OCI-LY7 (cell line): ENCODE measurements around the gene PCSK9. TPM values are rescaled to one million over a fixed set of nuclear protein-coding genes. Genes with fewer than 3 reads are reported as not detected.

Experiments
- BruUV-seq: library from RNA; stranded (reverse); fragments of 400-500 nt; replicated peaks from 2 replicates; lab custom pipeline; 2021; lab: Mats Ljungman, UMichigan
- CTCF ChIA-PET: fragments of 300-600 bp; sonication (Branson Sonifier 250); formaldehyde crosslinking; loops from one replicate; lab custom pipeline; 2022; ENCODE audit warnings: antibody characterized with exemption; ENCODE audit not compliant: unreplicated experiment; lab: Charles Lee
- POLR2A ChIA-PET: fragments of 300-600 bp; sonication (Branson Sonifier 250); formaldehyde crosslinking; loops from one replicate; lab custom pipeline; 2022; ENCODE audit warnings: antibody characterized with exemption; lab: Charles Lee
- DNase-seq: peaks from one replicate; pipeline ENCODE4 v3.0.0-alpha.2; 2015; ENCODE audit warnings: low spot score
- H2AFZ ChIP-seq: fragments of 200-600 bp; sonication (generic), shearing (Covaris generic); 2 replicates; pipeline ENCODE4 v1.6.1; 2014; ENCODE audit warnings: mild to moderate bottlenecking, antibody characterized with exemption, low read length, moderate library complexity
- H3K27ac ChIP-seq: fragments of 200-600 bp; sonication (generic); 2 replicates; pipeline ENCODE4 v1.5.1; 2014; ENCODE audit warnings: mixed run types, low read depth, mild to moderate bottlenecking, moderate library complexity, low read length, inconsistent platforms; ENCODE audit not compliant: poor library complexity, severe bottlenecking
- H3K36me3 ChIP-seq: fragments of 200-600 bp; sonication (generic); 2 replicates; pipeline ENCODE4 v1.6.1; 2014; ENCODE audit warnings: mild to moderate bottlenecking, antibody characterized with exemption, low read length, moderate library complexity, mixed read lengths; ENCODE audit not compliant: insufficient read depth
- H3K4me1 ChIP-seq: fragments of 200-600 bp; sonication (generic); 2 replicates; pipeline ENCODE4 v1.5.1; 2014; ENCODE audit warnings: mild to moderate bottlenecking, low read length; ENCODE audit not compliant: insufficient read depth, poor library complexity, severe bottlenecking
- H3K4me2 ChIP-seq: fragments of 200-600 bp; sonication (generic); 2 replicates; pipeline ENCODE4 v1.6.1; 2014; ENCODE audit warnings: mild to moderate bottlenecking, low read length
- H3K4me3 ChIP-seq: fragments of 200-600 bp; sonication (generic); 2 replicates; pipeline ENCODE4 v1.5.1; 2014; ENCODE audit warnings: mild to moderate bottlenecking, low read depth, low read length; ENCODE audit not compliant: poor library complexity, severe bottlenecking
- H3K79me2 ChIP-seq: fragments of 200-600 bp; sonication (generic); 2 replicates; pipeline ENCODE4 v1.6.1; 2016; ENCODE audit warnings: low read depth, mild to moderate bottlenecking, low read length, moderate library complexity, mixed read lengths; ENCODE audit not compliant: insufficient read depth
- H3K9me2 ChIP-seq: fragments of 200-600 bp; sonication (generic); 2 replicates; pipeline ENCODE4 v1.6.1; 2016; ENCODE audit warnings: mild to moderate bottlenecking, low read length, mixed read lengths; ENCODE audit not compliant: insufficient read depth
- H3K9me3 ChIP-seq: fragments of 200-600 bp; sonication (generic); 2 replicates; pipeline ENCODE4 v1.6.1; 2014; ENCODE audit warnings: mild to moderate bottlenecking, mixed run types, low read length, mixed read lengths
- H4K20me1 ChIP-seq: fragments of 200-600 bp; sonication (generic); 2 replicates; pipeline ENCODE4 v1.6.1; 2014; ENCODE audit warnings: mild to moderate bottlenecking, antibody characterized with exemption, low read length, moderate library complexity, mixed read lengths; ENCODE audit not compliant: insufficient read depth
- CTCF ChIP-seq: fragments of 200-600 bp; sonication (generic); conservative IDR thresholded peaks from 2 replicates; pipeline ENCODE4 v1.5.1; 2014; ENCODE audit warnings: mild to moderate bottlenecking, antibody characterized with exemption, low read length, moderate library complexity, mixed read lengths
- EZH2phosphoT487 ChIP-seq: fragments of 200-600 bp; sonication (generic); IDR thresholded peaks from 2 replicates; pipeline ENCODE4 v1.6.1; 2018; ENCODE audit warnings: low read depth, borderline replicate concordance, mild to moderate bottlenecking, mixed run types, antibody characterized with exemption, low read length, moderate library complexity, mixed read lengths
- intact Hi-C: fragments of 100-400 bp; cut with micrococcal nuclease; formaldehyde crosslinking; loops from one replicate; pipeline ENCODE4 v1.10.0; 2022; ENCODE audit not compliant: unreplicated experiment
- total RNA-seq, 2 experiments: library from RNA; depleted of rRNA in 1 of 2; stranded (reverse); fragments of >200 nt in 1 of 2; shearing (Covaris generic) in 1 of 2; gene quantifications; 2 replicates each; pipeline ENCODE4 v1.2.3, GENCODE V29; 2014 to 2022

Gene PCSK9
- total RNA-seq, 2 experiments from 2014 or later, result not detected

DNA sequence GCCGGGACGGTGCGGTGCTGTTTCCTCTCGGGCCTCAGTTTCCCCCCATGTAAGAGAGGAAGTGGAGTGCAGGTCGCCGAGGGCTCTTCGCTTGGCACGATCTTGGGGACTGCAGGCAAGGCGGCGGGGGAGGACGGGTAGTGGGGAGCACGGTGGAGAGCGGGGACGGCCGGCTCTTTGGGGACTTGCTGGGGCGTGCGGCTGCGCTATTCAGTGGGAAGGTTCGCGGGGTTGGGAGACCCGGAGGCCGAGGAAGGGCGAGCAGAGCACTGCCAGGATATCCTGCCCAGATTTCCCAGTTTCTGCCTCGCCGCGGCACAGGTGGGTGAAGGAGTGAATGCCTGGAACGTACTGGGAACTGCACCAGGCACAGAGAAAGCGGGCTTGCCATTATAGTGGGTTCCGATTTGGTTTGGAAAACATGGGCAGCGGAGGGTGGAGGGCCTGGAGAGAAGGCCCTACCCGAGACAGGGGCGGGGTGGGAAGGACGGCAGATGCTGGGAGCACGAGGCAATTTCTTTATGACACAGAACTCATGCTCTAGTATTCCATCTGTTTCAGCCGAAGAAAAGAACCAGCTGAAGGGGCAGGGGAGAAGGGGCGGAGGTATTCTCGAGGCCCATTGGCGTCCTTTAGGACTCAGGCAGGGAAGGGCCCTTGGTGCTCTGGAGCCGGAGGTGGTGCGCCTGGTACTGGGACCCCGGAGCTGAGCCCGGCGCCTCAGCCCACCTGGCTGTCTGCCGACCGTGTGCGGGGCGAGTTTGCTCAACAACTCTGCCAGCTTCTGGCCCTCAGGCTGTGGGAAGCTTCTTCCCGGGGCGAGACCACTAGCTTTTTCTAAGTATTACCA, 960 bp downstream of the PCSK9 start:
- H3K4me3 ChIP-seq, result no peak overlapping the region
- H3K4me1 ChIP-seq, result no peaks in the 10 kb centered on the region
- H3K79me2 ChIP-seq, result no peaks in the 10 kb centered on the region
- H3K9me2 ChIP-seq, result no peaks in the 10 kb centered on the region
- no peak overlapping the region for H3K27ac ChIP-seq
- no peak for DNase-seq
- BruUV-seq, result no TSS peak
- no peaks in the 10 kb centered on the region for H4K20me1 ChIP-seq
- H3K9me3 ChIP-seq, result no peaks in the 10 kb centered on the region
- CTCF ChIA-PET, result no interaction called here
- POLR2A ChIA-PET, result no interaction called here
- no peak overlapping the region for H2AFZ ChIP-seq
- no peak for TF ChIP-seq CTCF
- TF ChIP-seq EZH2phosphoT487, result no peak
- no peak overlapping the region for H3K4me2 ChIP-seq
- intact Hi-C loops, result no loop called here
- H3K36me3 ChIP-seq, result no peaks in the 10 kb centered on the region

DNA sequence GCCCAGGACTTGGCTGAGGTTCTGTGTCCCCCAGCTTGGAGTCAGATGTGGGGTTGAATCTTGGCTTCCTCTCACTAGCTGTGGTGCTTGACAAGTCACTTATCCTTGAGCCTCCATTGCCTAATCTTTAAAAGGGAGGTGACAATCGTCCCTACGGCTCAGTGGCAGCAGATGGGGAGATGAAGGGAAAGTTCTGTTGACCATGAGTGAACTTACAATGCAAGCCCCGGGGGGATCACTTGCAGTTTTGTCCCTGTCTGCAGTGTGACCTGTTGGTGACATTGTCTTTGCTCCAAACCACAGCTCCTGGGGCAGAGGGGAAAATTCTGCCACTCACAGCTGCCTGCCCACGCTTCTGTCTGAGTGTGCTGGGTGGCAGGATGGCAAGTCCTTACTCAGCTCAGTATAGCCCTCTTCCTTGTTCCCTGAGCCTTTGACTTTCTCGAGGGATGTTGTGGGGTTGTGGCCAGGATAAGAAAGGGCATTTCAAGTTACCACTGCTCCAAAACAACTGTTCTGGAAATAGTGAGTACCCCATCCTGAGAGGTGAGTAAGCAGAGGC, 1.7 kb downstream of the PCSK9 start:
- Histone ChIP-seq H3K9me2 (no peaks in the 10 kb centered on the region), H3K36me3 (no peaks in the 10 kb centered on the region), H4K20me1 (no peaks in the 10 kb centered on the region), H3K79me2 (no peaks in the 10 kb centered on the region), H2AFZ (no peak overlapping the region), H3K4me2 (no peak overlapping the region), H3K9me3 (no peaks in the 10 kb centered on the region), H3K27ac (no peak overlapping the region), H3K4me1 (no peaks in the 10 kb centered on the region), H3K4me3 (no peak overlapping the region)
- BruUV-seq, result no TSS peak
- DNase-seq, result no peak
- POLR2A ChIA-PET, result no interaction called here
- CTCF ChIA-PET, result no interaction called here
- no peak for TF ChIP-seq CTCF
- no peak for TF ChIP-seq EZH2phosphoT487
- intact Hi-C loops, result no loop called here

DNA sequence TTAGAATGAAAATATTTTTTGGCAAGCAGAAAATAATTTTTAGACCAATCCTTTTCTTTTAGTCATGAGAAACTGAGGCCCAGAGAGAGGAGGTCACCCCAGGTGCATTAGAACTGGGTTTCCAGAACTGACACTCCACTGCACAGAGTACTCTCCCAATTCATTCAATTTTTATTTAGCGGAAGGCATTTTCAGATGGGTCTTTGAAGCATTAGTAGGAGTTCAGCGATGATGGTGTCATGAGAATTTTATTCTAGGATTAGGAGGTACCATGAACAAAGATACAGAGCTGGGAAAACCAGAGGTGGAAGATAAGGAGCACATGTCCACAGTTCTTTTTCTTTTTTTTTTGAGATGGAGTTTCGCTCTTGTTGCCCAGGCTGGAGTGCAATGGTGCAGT, 2.3 kb downstream of the PCSK9 start:
- Histone ChIP-seq H3K79me2 (no peaks in the 10 kb centered on the region), H3K27ac (no peak overlapping the region), H3K4me2 (no peak overlapping the region), H2AFZ (no peak overlapping the region), H3K4me3 (no peak overlapping the region), H3K9me2 (no peaks in the 10 kb centered on the region), H3K36me3 (no peaks in the 10 kb centered on the region), H4K20me1 (no peaks in the 10 kb centered on the region), H3K4me1 (no peaks in the 10 kb centered on the region), H3K9me3 (no peaks in the 10 kb centered on the region)
- no peak for DNase-seq
- TF ChIP-seq EZH2phosphoT487 (no peak), CTCF (no peak)
- ChIA-PET CTCF (no interaction called here), POLR2A (no interaction called here)
- intact Hi-C loops, result no loop called here
- BruUV-seq, result no TSS peak
